Neural progenitor cell (in vitro differentiated cells): ENCODE results near the gene GCNT2.
A peak's percentile ranks its signal among the peaks of the same experiment; 100 is the strongest.

ENCODE experiments used
- CTCF ChIP-seq: fragments of 200-600 bp; sonication (generic); IDR thresholded peaks from 2 replicates; pipeline ENCODE4 v1.5.1; 2017; ENCODE audit warnings: antibody characterized with exemption, mild to moderate bottlenecking
- EZH2 ChIP-seq: fragments of 200-600 bp; sonication (generic); IDR thresholded peaks from 2 replicates; pipeline ENCODE4 v1.6.1; 2017; ENCODE audit warnings: antibody characterized with exemption, mild to moderate bottlenecking, moderate library complexity

GRCh38 chr6:10556589-10556988 lies 35.4 kb downstream of the GCNT2 start:
- TF ChIP-seq CTCF (no peak), EZH2 (peak; percentile 6)
